Astrocyte of the spinal cord (primary cell): ENCODE data around the gene PPP1CA.

Experiments
- DNase-seq: peaks from one replicate; pipeline ENCODE4 v3.0.0; 2011; ENCODE audit warnings: low read depth, low spot score
- H3K4me3 ChIP-seq: 2 replicates; pipeline ENCODE4 v1.5.1; 2011; ENCODE audit warnings: low read depth, mild to moderate bottlenecking, low read length, moderate library complexity
- in situ Hi-C: cut with HindIII; loops from 2 replicates; pipeline ENCODE4 v1.10.0; 2017; ENCODE audit warnings: low sequenced_read_pairs
- TF ChIP-seq, protein P1 (sequence below): IDR thresholded peaks from 2 replicates; pipeline ENCODE4 v1.5.1; 2012; ENCODE audit warnings: low read depth, mild to moderate bottlenecking, low read length, inconsistent platforms

The PPP1CA gene

DNA sequence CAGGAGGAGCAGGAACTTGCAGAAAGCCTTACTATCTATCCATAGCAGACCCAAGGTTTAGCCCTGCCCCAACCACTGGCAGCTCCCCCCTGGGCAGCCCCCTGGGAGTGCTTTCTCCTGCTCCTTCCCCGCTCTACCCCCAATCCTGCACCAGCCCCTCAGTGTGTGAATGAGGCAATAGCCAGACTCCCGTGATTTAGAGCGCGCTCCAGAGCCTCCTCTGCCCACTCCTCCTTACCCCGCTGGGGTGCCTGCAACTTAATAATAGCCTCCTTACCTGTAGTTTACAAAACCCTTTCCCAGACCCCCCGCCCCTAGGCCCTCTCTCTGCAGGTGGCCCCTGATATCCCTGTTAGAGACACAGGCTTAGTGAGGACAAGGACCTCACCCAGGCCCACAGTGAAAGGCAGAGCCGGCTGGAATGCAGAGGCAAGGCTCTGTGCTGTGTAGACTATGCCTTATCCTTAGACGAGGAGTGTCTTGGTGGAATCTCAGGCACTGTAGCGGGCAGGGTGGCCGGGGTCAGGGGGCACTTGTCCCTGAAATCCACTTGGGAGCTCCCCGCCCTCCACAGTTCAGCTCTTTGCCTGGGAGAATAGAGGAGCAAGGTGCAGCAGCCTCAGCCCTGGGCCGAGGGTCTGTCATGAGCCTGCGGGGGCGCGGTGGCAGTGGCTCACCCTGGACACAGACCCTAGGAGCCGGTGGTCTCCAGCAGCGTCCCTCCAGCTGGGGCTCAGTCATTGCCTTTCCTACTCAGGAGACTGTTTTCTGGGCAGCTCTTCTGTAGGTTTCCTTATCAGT is 9.5 kb upstream of the PPP1CA start:
- DNase-seq, result no peak
- TF ChIP-seq, protein P1, sequence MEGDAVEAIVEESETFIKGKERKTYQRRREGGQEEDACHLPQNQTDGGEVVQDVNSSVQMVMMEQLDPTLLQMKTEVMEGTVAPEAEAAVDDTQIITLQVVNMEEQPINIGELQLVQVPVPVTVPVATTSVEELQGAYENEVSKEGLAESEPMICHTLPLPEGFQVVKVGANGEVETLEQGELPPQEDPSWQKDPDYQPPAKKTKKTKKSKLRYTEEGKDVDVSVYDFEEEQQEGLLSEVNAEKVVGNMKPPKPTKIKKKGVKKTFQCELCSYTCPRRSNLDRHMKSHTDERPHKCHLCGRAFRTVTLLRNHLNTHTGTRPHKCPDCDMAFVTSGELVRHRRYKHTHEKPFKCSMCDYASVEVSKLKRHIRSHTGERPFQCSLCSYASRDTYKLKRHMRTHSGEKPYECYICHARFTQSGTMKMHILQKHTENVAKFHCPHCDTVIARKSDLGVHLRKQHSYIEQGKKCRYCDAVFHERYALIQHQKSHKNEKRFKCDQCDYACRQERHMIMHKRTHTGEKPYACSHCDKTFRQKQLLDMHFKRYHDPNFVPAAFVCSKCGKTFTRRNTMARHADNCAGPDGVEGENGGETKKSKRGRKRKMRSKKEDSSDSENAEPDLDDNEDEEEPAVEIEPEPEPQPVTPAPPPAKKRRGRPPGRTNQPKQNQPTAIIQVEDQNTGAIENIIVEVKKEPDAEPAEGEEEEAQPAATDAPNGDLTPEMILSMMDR, result no peak
- no peak overlapping the region for H3K4me3 ChIP-seq
- in situ Hi-C loops, result no loop called here

DNA sequence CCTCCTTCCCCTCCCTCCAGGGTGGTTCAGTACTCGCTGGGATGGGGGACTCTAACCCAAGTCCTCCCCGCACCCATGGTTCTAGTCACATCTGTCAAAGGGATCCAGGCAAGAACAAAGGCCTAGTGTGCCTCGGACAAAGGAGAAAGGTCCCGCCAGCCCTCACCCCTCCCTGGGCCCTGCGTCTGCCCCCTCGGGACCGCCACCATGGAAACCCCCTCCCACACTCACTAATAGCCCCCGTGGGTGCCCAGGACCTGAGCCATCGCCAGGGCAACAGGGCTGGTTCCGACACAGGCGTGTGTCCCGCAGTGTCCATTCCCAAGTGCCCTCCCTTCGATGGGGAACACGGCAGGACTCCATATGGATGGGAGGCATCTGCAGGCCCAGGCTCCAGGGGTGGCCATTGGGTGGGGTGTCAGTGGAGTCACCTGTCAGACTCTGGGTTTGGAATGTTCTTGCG is 8.7 kb upstream of the PPP1CA start:
- no peak overlapping the region for H3K4me3 ChIP-seq
- in situ Hi-C loops, result no loop called here
- TF ChIP-seq, protein P1, result no peak
- DNase-seq, result no peak

DNA sequence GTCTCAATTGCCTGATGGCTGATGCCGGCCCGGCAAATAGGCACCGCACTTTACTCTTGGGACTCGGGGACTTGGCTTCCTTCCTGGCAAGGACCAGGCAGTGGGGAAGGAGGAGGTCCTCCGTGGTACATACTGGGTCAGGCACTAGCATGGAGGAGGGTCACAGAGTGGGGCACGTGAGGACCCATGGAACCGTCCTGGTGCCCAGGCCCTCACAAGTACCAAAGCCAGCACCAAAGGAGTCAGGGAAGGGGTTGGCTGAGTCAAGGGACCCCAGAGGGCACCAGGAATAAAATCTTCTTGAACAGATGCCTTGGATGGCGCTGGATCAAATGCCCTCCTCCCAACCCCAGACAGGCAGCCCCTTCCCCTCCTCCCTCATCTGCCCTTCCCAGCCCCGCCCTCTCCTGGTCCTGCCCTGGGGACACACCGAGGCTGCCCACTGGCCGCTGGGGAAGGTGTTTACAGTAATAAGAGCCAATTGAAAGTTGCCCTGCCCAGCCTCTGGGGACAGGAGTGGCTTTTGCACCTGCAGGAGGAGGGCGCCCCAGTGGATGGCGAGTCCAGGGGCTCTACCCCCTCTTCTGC is 8.2 kb upstream of the PPP1CA start:
- in situ Hi-C loops, result no loop called here
- no peak overlapping the region for H3K4me3 ChIP-seq
- TF ChIP-seq, protein P1, result no peak
- DNase-seq, result no peak

DNA sequence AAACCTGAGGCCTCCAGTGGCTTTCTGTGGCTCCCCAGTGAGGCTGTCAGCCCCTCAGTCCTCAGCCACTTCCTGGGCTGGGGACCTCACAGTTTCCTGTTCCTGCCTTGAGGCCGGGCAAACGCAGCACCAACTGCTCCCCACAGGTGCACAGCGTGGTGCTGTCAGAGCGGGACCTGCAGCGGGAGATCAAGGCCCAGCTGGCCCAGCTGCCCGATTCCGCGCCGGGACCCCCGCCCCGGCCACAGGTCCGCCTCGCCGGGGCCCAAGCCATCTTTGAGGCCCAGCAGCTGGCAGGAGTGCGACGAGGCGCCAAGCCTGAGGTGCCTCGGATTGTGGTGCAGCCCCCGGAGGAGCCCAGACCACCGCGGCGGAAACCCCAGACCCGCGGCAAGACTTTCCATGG is 7.6 kb upstream of the PPP1CA start:
- no peak overlapping the region for H3K4me3 ChIP-seq
- in situ Hi-C loops, result no loop called here
- TF ChIP-seq, protein P1, result no peak
- DNase-seq, result no peak

DNA sequence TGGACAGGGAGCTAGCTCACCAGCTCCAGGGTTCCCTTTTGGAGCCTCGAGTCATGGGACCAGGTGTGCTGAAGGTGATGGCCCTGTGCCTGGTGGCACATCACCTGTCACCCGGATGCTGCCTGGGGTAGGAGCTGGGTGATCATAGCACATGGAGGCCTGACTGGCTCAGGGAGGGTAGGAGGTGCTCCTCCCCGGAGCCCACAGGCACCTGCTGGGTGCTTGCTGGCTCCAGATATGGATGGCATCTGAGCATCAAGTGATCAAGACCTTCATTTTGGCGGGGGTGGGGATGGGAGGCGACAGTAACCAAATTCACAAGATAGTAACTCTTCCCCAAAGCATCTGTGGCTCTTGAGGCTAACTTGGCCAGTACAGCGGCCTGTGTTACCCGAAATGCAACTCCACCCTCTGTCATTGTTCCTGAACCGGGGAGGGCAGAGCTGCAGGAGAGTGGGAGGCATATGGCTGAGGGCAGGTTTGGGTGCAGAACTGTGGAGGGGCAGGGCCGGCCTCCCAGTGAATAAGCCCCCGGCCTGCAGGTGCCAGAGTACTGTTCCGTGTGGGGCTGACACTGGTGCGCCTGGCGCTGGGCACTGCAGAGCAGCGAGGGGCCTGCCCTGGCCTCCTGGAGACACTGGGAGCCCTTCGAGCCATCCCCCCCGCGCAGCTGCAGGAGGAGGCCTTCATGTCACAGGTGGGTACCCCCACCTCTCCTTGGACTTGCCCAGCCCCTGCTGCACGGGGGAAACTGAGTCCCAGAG is 7.0 kb upstream of the PPP1CA start:
- no peak for DNase-seq
- no peak overlapping the region for H3K4me3 ChIP-seq
- in situ Hi-C loops, result no loop called here
- TF ChIP-seq, protein P1, result no peak

DNA sequence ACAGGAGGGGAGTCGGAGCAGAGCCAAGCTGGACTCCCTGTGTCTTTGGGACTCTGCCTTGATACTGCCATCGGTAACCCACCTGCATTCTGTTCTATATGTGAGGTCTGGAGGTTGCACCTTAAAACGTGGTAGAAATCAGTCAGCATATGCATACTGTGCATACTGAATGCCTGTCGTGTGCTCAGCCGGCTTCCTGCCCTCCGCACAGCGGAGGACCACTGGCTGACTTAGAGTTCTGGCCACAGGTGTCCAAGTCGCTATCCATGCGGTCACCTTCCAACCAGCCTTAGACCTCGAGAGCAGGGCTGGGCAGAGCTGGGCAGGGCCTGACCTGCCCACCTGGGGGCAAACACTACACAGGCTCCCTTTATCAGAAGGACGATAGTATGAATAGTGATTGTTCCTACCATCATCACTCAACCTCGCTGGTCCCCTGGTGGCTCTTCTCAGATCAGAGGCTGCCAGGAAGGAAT is 6.1 kb upstream of the PPP1CA start:
- DNase-seq, result no peak
- in situ Hi-C loops, result no loop called here
- TF ChIP-seq, protein P1, result no peak
- no peak overlapping the region for H3K4me3 ChIP-seq
